Tibial artery (tissue), 4 donors: ENCODE data around the gene PCNX3.
A peak's percentile ranks its signal among the peaks of the same experiment; 100 is the strongest.

ENCODE experiments used
- DNase-seq, 2 donors: peaks; one replicate each; pipeline ENCODE4 v3.0.0-alpha.2; 2019
- H3K27ac ChIP-seq, 2 donors: fragments of 200-600 bp; sonication (generic) in 1 of 2; 1 replicate in 1 of 2; 2 replicates in 1 of 2; pipeline ENCODE4 v1.5.1; 2018 to 2019; ENCODE audit warnings: mild to moderate bottlenecking in 1 of 2
- H3K27me3 ChIP-seq, 2 donors: fragments of 200-600 bp; sonication (generic) in 1 of 2; one replicate each; pipeline versions ENCODE4 v1.5.1 to v1.6.0; 2016 to 2019
- H3K36me3 ChIP-seq, 3 donors: fragments of 200-600 bp; sonication (generic) in 2 of 3; one replicate each; pipeline ENCODE4 v1.5.1; 2016 to 2019; ENCODE audit warnings: mild to moderate bottlenecking in 2 of 3
- H3K4me1 ChIP-seq, 4 donors: fragments of 200-600 bp; sonication (generic) in 2 of 4; 1 replicate in 3 of 4; 2 replicates in 1 of 4; pipeline ENCODE4 v1.5.1; 2016 to 2019
- H3K4me3 ChIP-seq, 2 donors: fragments of 200-600 bp; sonication (generic) in 1 of 2; 1 replicate in 1 of 2; 2 replicates in 1 of 2; pipeline ENCODE4 v1.5.1; 2018 to 2019; ENCODE audit warnings: mild to moderate bottlenecking in 2 of 2
- H3K9me3 ChIP-seq, 3 donors: fragments of 200-600 bp; sonication (generic) in 1 of 3; one replicate each; pipeline ENCODE4 v1.5.1; 2016 to 2019
- intact Hi-C: fragments of 100-400 bp; cut with DNase I; formaldehyde crosslinking; loops from one replicate; pipeline ENCODE4 v1.15.0; 2023; ENCODE audit warnings: low total_unique reads
- TF ChIP-seq, protein P1 (sequence below), 2 experiments: fragments of 200-600 bp in 1 of 2; fragments of 450-650 bp in 1 of 2; IDR thresholded peaks; one replicate each; pipeline ENCODE4 v1.5.1; 2017 to 2019; ENCODE audit warnings: antibody characterized with exemption in 2 of 2, mild to moderate bottlenecking in 1 of 2, moderate library complexity in 1 of 2

The PCNX3 gene

DNA sequence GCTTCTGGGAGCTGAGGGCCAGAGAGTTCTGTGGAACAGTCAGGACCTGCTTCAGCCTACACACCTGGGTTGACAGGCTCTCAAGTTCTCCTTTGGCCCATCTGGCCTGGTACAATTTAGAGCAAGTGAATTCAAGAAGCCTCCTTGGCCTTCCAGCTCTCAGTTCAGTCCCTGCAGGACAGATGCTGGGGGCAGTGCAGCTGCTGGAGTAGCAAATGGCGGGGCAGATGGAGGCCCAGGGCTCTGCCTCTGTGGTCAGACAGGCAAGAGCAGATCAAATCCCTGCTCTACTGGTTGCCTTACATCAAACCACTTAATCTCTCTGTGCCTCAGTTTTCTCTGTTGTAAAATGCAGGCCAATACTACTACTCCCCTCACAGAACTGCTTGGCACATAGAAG, 11.3 kb upstream of the PCNX3 start:
- Histone ChIP-seq H3K27me3 (no peaks in the 10 kb centered on the region), H3K36me3 (peaks cover 15 to 96% (median 67%) of the 10 kb centered on the region in 3 donors), H3K4me1 (peaks cover 0 to 19% (median 16%) of the 10 kb centered on the region in 4 donors), H3K27ac (no peak overlapping the region), H3K4me3 (no peak overlapping the region), H3K9me3 (no peaks in the 10 kb centered on the region)
- DNase-seq: no peak
- intact Hi-C loops: no loop called here
- TF ChIP-seq, protein P1, sequence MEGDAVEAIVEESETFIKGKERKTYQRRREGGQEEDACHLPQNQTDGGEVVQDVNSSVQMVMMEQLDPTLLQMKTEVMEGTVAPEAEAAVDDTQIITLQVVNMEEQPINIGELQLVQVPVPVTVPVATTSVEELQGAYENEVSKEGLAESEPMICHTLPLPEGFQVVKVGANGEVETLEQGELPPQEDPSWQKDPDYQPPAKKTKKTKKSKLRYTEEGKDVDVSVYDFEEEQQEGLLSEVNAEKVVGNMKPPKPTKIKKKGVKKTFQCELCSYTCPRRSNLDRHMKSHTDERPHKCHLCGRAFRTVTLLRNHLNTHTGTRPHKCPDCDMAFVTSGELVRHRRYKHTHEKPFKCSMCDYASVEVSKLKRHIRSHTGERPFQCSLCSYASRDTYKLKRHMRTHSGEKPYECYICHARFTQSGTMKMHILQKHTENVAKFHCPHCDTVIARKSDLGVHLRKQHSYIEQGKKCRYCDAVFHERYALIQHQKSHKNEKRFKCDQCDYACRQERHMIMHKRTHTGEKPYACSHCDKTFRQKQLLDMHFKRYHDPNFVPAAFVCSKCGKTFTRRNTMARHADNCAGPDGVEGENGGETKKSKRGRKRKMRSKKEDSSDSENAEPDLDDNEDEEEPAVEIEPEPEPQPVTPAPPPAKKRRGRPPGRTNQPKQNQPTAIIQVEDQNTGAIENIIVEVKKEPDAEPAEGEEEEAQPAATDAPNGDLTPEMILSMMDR (IDR thresholded peaks at IDR 0.05): no peak

DNA sequence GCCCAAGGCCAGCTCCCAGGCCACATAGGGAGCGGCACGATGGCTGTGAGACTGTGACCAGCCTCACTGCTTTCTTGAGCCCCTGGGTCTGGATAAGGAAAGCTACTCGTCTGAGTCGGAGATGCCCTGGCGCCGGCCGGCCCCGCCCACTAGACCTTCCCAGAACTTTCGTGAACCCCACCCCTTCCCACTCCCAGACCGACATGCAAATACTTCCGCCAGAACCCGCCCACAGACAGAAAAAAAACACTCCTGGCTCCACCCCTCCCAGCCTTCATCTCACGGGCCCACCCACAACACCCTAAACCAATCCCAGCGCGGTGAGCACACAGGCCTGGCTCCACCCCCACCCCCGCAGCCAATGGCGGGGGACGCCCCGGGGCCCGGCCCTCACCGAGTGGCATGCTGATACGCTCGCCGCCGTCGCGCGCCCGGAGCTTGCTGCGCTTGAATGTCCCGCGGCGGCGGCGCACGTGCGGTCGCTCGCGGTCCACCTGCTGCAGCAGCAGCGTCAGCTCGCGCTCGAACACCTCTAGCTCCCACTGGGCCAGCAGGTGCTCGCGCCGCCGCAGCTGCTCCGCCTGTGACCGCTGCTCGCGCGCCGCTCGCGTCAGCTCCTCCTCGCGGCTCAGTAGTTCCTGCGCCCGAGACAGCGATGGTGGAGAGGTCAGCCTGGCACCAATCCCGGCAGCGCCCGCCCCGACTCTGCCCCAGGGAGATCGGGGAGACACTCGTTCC, 8.5 kb upstream of the PCNX3 start:
- peaks cover 15 to 95% (median 45%) of the 10 kb centered on the region in 3 donors for H3K36me3 ChIP-seq
- intact Hi-C loops: no loop called here
- no peaks in the 10 kb centered on the region for H3K9me3 ChIP-seq
- peak overlapping the region; percentile 73 to 78 for H3K27ac ChIP-seq
- TF ChIP-seq, protein P1 (IDR thresholded peaks at IDR 0.05): peak in 1 of 2 experiments; percentile 12
- peak overlapping the region; percentile 39 to 53 for H3K4me3 ChIP-seq
- no peaks in the 10 kb centered on the region for H3K27me3 ChIP-seq
- peaks cover 0 to 47% (median 42%) of the 10 kb centered on the region in 4 donors for H3K4me1 ChIP-seq
- DNase-seq: peak; percentile 95 to 98

DNA sequence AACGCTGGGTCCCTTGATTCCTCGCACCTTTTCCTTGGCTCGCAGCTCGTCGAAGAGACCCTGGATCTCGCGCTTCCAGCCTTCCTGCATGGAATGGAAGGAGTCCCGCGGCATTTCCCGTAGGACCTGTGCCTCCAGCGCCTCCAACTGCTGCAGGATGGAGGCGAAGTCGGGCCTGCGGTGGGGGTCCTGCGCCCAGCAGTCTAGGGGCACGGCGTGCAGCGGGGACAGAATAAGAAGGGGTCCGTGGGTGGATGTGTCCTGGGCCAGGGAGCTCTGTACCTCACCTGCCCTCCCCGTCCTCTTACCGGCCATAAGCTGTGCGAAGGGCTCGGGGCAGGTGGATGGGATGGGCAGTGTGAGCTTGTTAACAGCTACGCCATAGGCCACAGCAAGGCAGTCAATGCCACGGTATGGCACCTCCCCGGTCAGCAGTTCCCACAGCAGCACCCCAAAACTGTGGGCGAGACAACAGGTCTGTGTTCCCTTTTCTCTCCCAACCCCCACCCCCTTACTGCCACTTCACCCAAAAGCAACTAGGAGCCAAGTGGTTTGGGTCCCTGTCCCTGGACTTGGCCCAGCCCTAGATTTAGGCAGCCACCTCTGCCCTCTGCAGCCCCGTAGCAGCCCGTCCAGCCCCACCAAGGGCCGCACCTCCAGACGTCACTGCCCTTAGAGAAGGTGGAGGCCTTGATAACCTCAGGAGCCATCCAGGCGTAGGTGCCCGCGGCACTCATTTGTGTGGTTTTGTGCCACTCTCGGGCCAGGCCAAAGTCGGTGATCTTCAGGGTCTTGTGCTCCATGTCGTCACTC, 7.8 kb upstream of the PCNX3 start:
- Histone ChIP-seq H3K27ac (peak overlapping the region; percentile 73 to 78), H3K27me3 (no peaks in the 10 kb centered on the region), H3K4me3 (peak overlapping the region; percentile 39 to 53), H3K36me3 (peaks cover 15 to 95% (median 41%) of the 10 kb centered on the region in 3 donors), H3K4me1 (peaks cover 0 to 54% (median 49%) of the 10 kb centered on the region in 4 donors), H3K9me3 (no peaks in the 10 kb centered on the region)
- TF ChIP-seq, protein P1 (IDR thresholded peaks at IDR 0.05): no peak
- intact Hi-C loops: no loop called here
- DNase-seq: peak in 1 of 2 donors; percentile 64

DNA sequence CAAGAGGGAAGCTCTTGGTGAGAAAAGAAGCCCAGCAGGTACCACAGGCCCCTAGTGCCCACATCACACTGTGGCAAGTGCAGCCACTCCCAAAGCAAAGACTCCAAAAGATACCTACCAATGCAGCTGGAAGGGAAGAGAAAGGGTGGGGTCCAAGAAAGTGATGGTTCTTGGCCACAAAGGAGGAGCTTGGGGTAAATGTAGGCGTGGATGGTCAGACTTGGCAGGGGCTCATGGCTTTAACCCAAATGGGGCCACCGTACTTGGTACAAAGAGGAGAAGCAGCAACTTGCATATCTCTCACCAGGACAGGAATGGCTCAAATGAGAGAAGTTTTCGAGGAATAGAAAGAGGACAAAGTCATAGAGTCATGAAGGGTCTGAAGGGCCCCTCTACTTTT, 6.3 kb upstream of the PCNX3 start:
- H3K4me3 ChIP-seq: no peak overlapping the region
- H3K36me3 ChIP-seq: peaks cover 13 to 86% (median 26%) of the 10 kb centered on the region in 3 donors
- peaks cover 0 to 65% (median 57%) of the 10 kb centered on the region in 4 donors for H3K4me1 ChIP-seq
- intact Hi-C loops: no loop called here
- no peaks in the 10 kb centered on the region for H3K9me3 ChIP-seq
- DNase-seq: no peak
- H3K27me3 ChIP-seq: no peaks in the 10 kb centered on the region
- TF ChIP-seq, protein P1 (IDR thresholded peaks at IDR 0.05): no peak
- H3K27ac ChIP-seq: no peak overlapping the region

DNA sequence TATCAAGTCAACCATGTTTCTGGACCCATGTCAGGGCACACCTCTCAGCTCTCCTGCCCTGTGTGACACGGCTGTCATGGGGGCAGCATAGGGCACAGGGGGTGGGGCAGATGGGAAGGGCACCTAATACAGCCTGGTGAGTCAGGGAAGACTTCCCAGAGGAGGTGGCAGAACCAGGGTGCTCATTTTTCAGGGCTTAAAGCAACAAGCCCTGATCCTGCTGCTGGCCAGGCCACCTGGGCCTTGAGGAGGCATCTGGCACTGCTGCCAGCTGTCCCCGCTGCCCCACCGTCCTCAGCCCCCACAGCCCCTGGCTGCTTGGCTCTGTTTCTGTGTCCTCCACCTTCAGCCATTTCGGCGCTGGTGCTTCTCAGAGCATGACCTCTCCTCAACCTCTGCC, 5.9 kb upstream of the PCNX3 start:
- Histone ChIP-seq H3K36me3 (peaks cover 9 to 81% (median 22%) of the 10 kb centered on the region in 3 donors), H3K4me3 (no peak overlapping the region), H3K27me3 (no peaks in the 10 kb centered on the region), H3K27ac (peak overlapping the region in 1 of 2 donors; percentile 10), H3K4me1 (peaks cover 0 to 65% (median 57%) of the 10 kb centered on the region in 4 donors), H3K9me3 (no peaks in the 10 kb centered on the region)
- TF ChIP-seq, protein P1 (IDR thresholded peaks at IDR 0.05): no peak
- intact Hi-C loops: loop anchor here (5.0 kb wide), 1 partner anchor 82 kb away; the partner anchor contains the start of gene SCYL1
- DNase-seq: no peak
